Psoas muscle (tissue), 8 donors: Measurements from ENCODE around the gene ZNF180. TPM values are rescaled to one million over a fixed set of nuclear protein-coding genes. Genes with fewer than 3 reads are reported as not detected.

Source experiments
- ATAC-seq, 4 donors: fragments of 200-7000 bp; cut with Tn5 transposase; one replicate each; pipeline ENCODE4 v1.9.1; 2020; ENCODE audit warnings: moderate library complexity in 3 of 4, mild to moderate bottlenecking in 2 of 4
- DNase-seq, 2 donors: peaks; one replicate each; pipeline ENCODE4 v3.0.0-alpha.2; 2020
- H3K27ac ChIP-seq: fragments of 200-600 bp; one replicate; pipeline ENCODE4 v1.8.0; 2022
- H3K27me3 ChIP-seq, 3 donors: fragments of 200-600 bp in 1 of 3; one replicate each; pipeline versions ENCODE4 v1.6.1 to v1.8.0; 2013 to 2022; ENCODE audit warnings: low read length in 2 of 3, mild to moderate bottlenecking in 2 of 3, moderate library complexity in 1 of 3; ENCODE audit not compliant: insufficient read depth in 3 of 3
- H3K36me3 ChIP-seq, 2 donors: fragments of 200-600 bp in 1 of 2; one replicate each; pipeline versions ENCODE4 v1.6.1 to v1.8.0; 2013 to 2022; ENCODE audit warnings: low read depth in 1 of 2, mild to moderate bottlenecking in 1 of 2, moderate library complexity in 1 of 2; ENCODE audit not compliant: insufficient read depth in 1 of 2
- H3K4me1 ChIP-seq: fragments of 200-600 bp; one replicate; pipeline ENCODE4 v1.8.0; 2022
- H3K4me3 ChIP-seq: fragments of 200-600 bp; one replicate; pipeline ENCODE4 v1.8.0; 2022; ENCODE audit warnings: mild to moderate bottlenecking
- H3K9me3 ChIP-seq: fragments of 200-600 bp; one replicate; pipeline ENCODE4 v1.8.0; 2022
- WGBS, 3 donors: extraction: QIAGEN DNeasy Blood & Tissue Kit; methylation state at CpG; one replicate each; pipeline versions ENCODE4 v1.1.6 to v1.1.7; 2013; 5-methylcytosine and 5-hydroxymethylcytosine counted together
- intact Hi-C, 2 donors: fragments of 100-400 bp; cut with DNase I; formaldehyde crosslinking; loops; one replicate each; pipeline versions ENCODE4 v1.11.0 to v1.14.2; 2022
- polyA plus RNA-seq, 3 donors: library from polyadenylated mRNA; stranded (reverse); fragments of 200-250 nt; gene quantifications; one replicate each; pipeline ENCODE4 v1.2.3, GENCODE V29; 2013
- total RNA-seq, 4 donors: library from RNA; stranded (reverse); fragmentation: NEBNext Ultra II Directional in 2 of 4; extraction: Animal tissue kit (Norgen Biotek cat#: 25700) in 2 of 4; gene quantifications; one replicate each; pipeline versions ENCODE4 v1.2.1 to v1.2.4, GENCODE V29; 2021 to 2023
- TF ChIP-seq, protein P1 (sequence below): fragments of 200-600 bp; IDR thresholded peaks from one replicate; pipeline ENCODE4 v1.8.0; 2022; ENCODE audit warnings: antibody characterized with exemption
- donor health status: healthy with polysubstance abuse.
- donor health status: DM: no; HTN: no; CAD: no; lungs with moderate emphysema.
- donor health status: Bipolar disorder and iron deficiency.
- donor health status: healthy.
- donor health status: DM: yes; HTN: yes; CAD: no.
- donor health status: DM: no; HTN: no; CAD: no.
- donor health status: DM: no; HTN: no; CAD: no.
- donor health status: DM: yes; HTN: yes; CAD: no.

ZNF180 gene
- total and polyA plus RNA-seq, 7 donors: 1.9 to 3.8 (median 2.6) TPM

DNA sequence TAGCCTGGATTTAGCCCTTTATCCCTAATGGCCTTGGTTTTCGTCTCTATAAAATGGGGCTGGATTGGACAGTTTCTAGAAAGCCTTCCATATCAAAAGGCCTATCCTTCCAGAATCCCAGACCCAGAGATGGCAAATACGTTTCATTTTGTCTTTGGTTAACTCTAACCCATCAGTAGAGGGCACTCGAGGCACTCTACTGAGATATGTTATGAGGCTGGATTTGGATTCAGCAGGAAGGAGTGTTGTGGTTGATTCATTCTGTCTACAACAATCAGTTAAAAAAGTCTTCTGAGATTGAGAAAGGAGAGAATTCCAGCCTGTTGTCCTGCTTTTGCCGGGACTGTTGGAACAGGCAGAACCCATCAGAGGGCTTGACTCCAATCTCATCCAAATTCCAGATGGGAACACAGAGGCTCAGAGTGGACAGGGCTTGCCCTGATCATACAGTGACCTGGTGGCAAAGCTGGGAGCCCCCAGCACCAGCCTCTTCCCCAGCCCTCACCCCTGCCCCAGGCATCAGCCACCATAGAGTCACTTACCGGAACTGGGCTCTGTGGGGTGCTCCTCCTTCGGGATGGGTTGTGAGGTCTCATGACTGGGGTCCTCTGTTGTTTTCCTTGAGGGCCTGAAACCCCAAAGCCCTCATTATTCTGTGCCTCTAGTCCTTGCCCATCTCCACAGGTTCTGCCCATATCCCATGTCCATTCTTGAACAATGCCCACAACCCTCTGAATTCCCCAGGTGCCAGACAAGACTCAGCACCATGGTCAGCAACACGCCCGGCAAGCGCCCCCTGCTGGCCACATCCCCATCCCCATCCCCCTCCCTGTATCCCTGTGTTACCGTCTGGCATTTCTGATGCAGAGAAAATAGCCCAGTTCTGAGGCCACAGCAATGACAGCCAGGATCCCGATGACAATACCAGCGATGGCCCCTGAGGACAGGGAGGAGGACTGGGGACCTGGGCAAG lies 12.3 kb upstream of the ZNF180 start:
- H3K9me3 ChIP-seq: peaks cover 5% of the 10 kb centered on the region
- WGBS, 3 donors: 31 to 34% (median 32%) methylated on average over 12 of the region's 12 CpGs
- H3K4me3 ChIP-seq: no peak overlapping the region
- no peak overlapping the region for H3K27ac ChIP-seq
- H3K27me3 ChIP-seq: peaks cover 0 to 9% (median 0%) of the 10 kb centered on the region in 3 donors
- intact Hi-C loops: no loop called here
- no peak for ATAC-seq
- DNase-seq: no peak
- H3K4me1 ChIP-seq: no peaks in the 10 kb centered on the region
- TF ChIP-seq, protein P1, sequence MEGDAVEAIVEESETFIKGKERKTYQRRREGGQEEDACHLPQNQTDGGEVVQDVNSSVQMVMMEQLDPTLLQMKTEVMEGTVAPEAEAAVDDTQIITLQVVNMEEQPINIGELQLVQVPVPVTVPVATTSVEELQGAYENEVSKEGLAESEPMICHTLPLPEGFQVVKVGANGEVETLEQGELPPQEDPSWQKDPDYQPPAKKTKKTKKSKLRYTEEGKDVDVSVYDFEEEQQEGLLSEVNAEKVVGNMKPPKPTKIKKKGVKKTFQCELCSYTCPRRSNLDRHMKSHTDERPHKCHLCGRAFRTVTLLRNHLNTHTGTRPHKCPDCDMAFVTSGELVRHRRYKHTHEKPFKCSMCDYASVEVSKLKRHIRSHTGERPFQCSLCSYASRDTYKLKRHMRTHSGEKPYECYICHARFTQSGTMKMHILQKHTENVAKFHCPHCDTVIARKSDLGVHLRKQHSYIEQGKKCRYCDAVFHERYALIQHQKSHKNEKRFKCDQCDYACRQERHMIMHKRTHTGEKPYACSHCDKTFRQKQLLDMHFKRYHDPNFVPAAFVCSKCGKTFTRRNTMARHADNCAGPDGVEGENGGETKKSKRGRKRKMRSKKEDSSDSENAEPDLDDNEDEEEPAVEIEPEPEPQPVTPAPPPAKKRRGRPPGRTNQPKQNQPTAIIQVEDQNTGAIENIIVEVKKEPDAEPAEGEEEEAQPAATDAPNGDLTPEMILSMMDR: no peak
- no peaks in the 10 kb centered on the region for H3K36me3 ChIP-seq

DNA sequence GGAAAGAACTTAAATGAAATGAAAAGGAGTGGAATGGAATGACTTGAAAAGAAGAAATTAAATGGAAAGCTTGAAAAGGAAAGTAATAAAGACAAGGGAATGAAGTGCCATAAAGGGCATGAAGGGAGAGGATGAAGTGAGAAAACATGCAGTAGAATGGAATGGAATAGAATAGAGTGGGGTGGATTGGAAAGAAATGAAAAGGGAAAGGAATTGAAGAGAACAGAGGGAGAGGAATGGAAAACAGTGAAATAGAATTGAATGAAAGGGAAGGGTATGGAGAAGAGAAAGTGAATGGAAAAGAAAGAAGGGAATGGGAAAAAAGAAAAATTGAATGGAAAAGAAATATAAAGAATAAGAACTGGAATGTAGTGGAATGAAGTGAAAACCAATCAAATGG lies 9.2 kb upstream of the ZNF180 start:
- TF ChIP-seq, protein P1: no peak
- Histone ChIP-seq H3K9me3 (peaks cover 5% of the 10 kb centered on the region), H3K27ac (no peak overlapping the region), H3K4me3 (no peak overlapping the region), H3K4me1 (no peaks in the 10 kb centered on the region), H3K27me3 (peaks cover 0 to 14% (median 0%) of the 10 kb centered on the region in 3 donors), H3K36me3 (no peaks in the 10 kb centered on the region)
- no peak for ATAC-seq
- intact Hi-C loops: no loop called here
- DNase-seq: no peak

DNA sequence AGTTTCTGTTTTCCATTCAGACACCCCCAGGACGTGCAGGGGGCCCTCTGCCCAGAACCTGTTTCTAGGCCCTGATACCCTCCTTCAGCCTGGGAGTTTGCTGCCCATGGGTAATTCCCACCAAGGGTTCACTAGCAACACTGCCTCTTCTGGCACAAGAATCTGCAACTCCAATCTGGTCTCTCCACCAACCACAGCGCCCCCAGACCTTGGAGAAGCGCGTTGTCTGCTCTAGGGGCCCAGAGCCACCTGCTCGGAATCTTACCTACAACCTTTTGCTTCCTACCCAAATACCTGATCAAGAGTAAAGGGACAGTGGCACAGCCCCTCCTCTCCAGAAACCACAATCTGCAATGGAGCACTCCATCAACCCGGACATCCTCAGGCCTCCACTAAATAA lies 763 bp downstream of the ZNF180 start:
- DNase-seq (no peak), ATAC-seq (no peak)
- intact Hi-C loops: no loop called here
- Histone ChIP-seq H3K4me3 (peak overlapping the region; percentile 89), H3K27me3 (no peaks in the 10 kb centered on the region), H3K27ac (no peak overlapping the region), H3K9me3 (peaks cover 52% of the 10 kb centered on the region), H3K36me3 (peaks cover 12 to 26% of the 10 kb centered on the region in 2 donors), H3K4me1 (peaks cover 5% of the 10 kb centered on the region)
- TF ChIP-seq, protein P1: no peak
- WGBS, 3 donors: 19 to 22% (median 21%) methylated on average over 6 of the region's 6 CpGs

DNA sequence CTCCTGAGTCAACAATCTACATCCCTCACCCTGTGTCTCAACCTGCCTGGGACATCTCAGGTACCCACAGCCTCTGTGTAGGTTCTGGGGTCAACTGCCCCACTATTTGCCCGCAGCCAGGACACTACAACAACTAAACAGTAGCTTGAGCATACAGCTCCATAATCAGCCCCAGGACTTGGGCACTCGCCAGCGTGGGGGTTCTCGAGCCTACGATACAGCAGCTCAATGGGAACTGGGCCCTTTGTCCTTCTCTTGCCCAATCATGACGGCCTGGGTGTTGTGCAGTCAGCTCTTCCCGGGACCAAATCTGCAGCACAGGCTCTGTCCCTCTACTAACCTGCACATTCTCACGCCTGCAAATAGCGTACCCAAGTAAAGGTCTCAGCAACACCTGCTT lies 1.3 kb downstream of the ZNF180 start:
- Histone ChIP-seq H3K4me1 (peaks cover 5% of the 10 kb centered on the region), H3K36me3 (peaks cover 13 to 32% of the 10 kb centered on the region in 2 donors), H3K9me3 (peaks cover 58% of the 10 kb centered on the region), H3K27me3 (no peaks in the 10 kb centered on the region), H3K27ac (no peak overlapping the region), H3K4me3 (peak overlapping the region; percentile 89)
- no peak for DNase-seq
- TF ChIP-seq, protein P1: no peak
- 94 to 97% (median 97%) methylated on average over 9 of the region's 9 CpGs for WGBS, 3 donors
- no peak for ATAC-seq
- intact Hi-C loops: no loop called here
